ENCODE data around the gene TRA2A. TPM values are rescaled to one million over a fixed set of nuclear protein-coding genes. Genes with fewer than 3 reads are reported as not detected.

The TRA2A gene
- total and polyA plus RNA-seq, 12 donors: 13.2 to 190 (median 62.5) TPM

DNA sequence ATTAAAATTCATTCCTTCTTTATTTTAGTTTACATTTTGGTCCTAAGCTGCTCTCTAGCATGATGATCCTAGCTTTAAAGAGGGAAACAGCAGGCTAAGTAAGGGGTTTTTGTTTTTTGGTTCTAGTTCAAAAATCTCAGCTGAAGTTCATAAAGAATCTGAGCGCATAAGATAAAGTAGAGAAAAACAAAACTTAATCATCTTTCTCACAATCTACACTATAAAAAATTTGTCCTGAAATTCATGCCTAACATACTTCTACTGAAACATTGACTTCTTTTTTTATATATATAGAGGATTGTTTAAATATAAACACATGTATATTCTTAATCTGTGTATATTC, 54.7 kb downstream of the TRA2A start:
- TF ChIP-seq, protein P1, sequence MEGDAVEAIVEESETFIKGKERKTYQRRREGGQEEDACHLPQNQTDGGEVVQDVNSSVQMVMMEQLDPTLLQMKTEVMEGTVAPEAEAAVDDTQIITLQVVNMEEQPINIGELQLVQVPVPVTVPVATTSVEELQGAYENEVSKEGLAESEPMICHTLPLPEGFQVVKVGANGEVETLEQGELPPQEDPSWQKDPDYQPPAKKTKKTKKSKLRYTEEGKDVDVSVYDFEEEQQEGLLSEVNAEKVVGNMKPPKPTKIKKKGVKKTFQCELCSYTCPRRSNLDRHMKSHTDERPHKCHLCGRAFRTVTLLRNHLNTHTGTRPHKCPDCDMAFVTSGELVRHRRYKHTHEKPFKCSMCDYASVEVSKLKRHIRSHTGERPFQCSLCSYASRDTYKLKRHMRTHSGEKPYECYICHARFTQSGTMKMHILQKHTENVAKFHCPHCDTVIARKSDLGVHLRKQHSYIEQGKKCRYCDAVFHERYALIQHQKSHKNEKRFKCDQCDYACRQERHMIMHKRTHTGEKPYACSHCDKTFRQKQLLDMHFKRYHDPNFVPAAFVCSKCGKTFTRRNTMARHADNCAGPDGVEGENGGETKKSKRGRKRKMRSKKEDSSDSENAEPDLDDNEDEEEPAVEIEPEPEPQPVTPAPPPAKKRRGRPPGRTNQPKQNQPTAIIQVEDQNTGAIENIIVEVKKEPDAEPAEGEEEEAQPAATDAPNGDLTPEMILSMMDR (IDR thresholded peaks at IDR 0.05): no peak
- TF ChIP-seq POLR2A (IDR thresholded peaks at IDR 0.05): no peak
- Histone ChIP-seq H3K36me3 (replicated peaks in 1 of 2) (no peaks in the 10 kb centered on the region), H3K4me3 (no peak overlapping the region), H3K4me1 (replicated peaks in 1 of 2) (peaks cover 0 to 9% of the 10 kb centered on the region in 2 donors), H3K27me3 (peaks cover 94% of the 10 kb centered on the region), H3K27ac (no peak overlapping the region), H3K9me3 (replicated peaks in 1 of 3) (no peaks in the 10 kb centered on the region)
- 84 to 91% (median 87%) methylated on average over 1 of the region's 1 CpG for WGBS, 4 donors
- intact Hi-C loops (cut with DNase I): no loop called here
- no peak for DNase-seq

DNA sequence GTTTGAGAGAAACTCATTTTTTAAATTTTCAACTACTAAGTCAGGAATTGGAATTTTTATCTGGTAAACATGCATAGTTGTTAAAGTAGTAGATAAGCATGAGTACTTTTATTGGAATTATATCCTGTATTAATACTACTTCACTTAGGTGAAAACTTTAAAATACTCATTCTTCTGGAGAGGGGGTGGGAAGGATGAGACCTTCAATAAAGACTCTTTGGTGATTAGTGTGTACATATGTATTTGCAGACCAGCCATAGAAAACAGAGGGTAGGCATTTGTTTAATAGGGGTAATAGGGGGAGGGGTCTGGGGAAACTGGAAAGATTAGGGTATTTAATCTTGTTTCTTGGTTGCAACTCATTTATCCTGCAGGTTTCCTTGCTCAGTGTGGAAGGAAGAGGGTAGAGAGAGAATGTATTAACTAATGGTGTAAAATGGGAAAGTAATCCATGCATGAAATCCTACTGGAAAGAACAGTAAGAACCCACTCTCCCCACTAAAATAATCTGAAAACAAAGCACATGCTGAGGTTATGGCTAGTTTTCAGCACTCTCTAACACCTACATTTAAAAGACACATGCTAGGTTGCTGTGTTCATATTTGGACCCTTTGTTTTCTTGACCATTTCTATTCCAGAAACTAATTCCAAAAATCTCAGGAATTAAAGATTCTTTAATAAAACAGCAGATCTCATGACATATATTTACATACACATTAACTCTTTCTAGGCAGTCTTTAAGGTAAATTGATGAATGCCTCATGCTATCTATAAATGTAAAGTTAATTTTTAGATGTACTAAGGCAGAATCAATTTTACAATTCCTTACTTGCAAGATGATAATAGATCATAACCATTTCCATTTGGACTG, 55.3 kb downstream of the TRA2A start:
- intact Hi-C loops (cut with DNase I): no loop called here
- Histone ChIP-seq H3K4me1 (replicated peaks in 1 of 2) (peaks cover 0 to 9% of the 10 kb centered on the region in 2 donors), H3K9me3 (replicated peaks in 1 of 3) (no peaks in the 10 kb centered on the region), H3K4me3 (no peak overlapping the region), H3K27me3 (peaks cover 94% of the 10 kb centered on the region), H3K27ac (no peak overlapping the region), H3K36me3 (replicated peaks in 1 of 2) (no peaks in the 10 kb centered on the region)
- DNase-seq: no peak
- TF ChIP-seq POLR2A (IDR thresholded peaks at IDR 0.05): no peak
- TF ChIP-seq, protein P1 (IDR thresholded peaks at IDR 0.05): no peak

DNA sequence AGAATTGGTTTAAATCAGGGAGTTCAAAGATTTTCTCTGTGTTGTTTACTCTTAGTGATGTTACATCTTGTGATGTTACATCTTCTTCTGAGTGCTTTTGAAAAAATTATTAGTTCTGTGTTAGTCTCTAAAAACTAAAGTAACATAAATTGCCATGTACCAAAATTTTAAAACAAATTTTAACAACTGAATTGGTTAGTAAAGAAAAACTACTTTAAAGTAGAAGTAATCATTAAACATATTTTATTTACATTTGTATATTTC, 56.3 kb downstream of the TRA2A start:
- intact Hi-C loops (cut with DNase I): no loop called here

DNA sequence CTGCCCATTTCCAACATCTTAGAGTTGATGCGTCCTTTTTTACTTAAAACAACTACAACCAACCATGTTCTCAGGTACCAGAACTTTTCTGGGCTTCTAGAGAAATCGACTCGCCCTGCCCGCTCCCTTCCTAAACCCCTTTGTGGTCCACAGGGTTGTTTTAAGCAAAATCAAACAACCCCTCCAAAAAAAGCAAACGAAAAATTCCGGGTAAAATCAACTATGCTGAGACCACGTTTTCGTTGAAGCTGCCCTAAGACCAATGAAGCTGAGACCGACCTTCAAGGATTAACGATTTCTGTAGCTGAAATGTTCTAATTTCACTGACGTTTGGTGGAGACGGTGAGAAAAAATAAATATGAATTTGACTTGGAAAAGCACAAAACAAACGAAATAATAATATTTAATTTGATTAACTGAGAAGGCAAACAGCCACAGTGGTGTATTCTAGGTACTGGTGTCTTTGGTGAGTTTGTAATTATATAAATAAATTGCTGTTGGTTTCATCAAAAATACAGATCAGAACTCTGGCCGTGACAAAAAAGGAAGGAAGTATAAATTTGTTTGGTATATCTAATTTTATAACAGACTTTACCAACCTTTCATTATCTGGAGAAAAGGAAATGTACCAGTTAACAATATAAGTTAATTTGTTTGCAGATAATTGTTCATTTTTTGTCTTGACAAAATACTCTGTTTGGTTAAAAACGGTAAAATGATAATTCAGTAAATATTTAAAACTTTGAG, 56.8 kb downstream of the TRA2A start:
- Histone ChIP-seq H3K9me3 (replicated peaks in 1 of 3) (no peaks in the 10 kb centered on the region), H3K27ac (no peak overlapping the region), H3K4me3 (no peak overlapping the region), H3K36me3 (replicated peaks in 1 of 2) (no peaks in the 10 kb centered on the region), H3K27me3 (peaks cover 99% of the 10 kb centered on the region), H3K4me1 (replicated peaks in 1 of 2) (peaks cover 0 to 18% of the 10 kb centered on the region in 2 donors)
- intact Hi-C loops (cut with DNase I): loop anchor here in 1 of 2 donors (5.0 kb wide), 1 partner anchor 203 kb away; no protein-coding TSS in a partner anchor
- TF ChIP-seq POLR2A (IDR thresholded peaks at IDR 0.05): no peak
- TF ChIP-seq, protein P1 (IDR thresholded peaks at IDR 0.05): no peak
- WGBS, 4 donors: 6 to 8% (median 7%) methylated on average over 15 of the region's 15 CpGs
- DNase-seq: no peak

More for the DNA sequence above, 56.3 kb downstream of the TRA2A start:
- Histone ChIP-seq H3K4me1 (replicated peaks in 1 of 2) (peaks cover 0 to 16% of the 10 kb centered on the region in 2 donors), H3K27ac (no peak overlapping the region), H3K4me3 (no peak overlapping the region), H3K27me3 (peaks cover 100% of the 10 kb centered on the region), H3K9me3 (replicated peaks in 1 of 3) (no peaks in the 10 kb centered on the region), H3K36me3 (replicated peaks in 1 of 2) (no peaks in the 10 kb centered on the region)
- no peak for DNase-seq
- no peak for TF ChIP-seq POLR2A (IDR thresholded peaks at IDR 0.05)
- TF ChIP-seq, protein P1 (IDR thresholded peaks at IDR 0.05): no peak
